ENCODE results near the gene EPAS1. TPM values are rescaled to one million over a fixed set of nuclear protein-coding genes. Genes with fewer than 3 reads are reported as not detected.

The EPAS1 gene
- total and polyA plus RNA-seq, 2 of the 13 experiments (the other 11 are each of a cell fraction or from before 2014, with no cell fraction given), result 47.1 to 182 TPM

GRCh38 chr2:46298522-46299353 lies 1.5 kb downstream of the EPAS1 start (continued):
- TF ChIP-seq FIP1L1 (IDR thresholded peaks at IDR 0.05; ENCODE audit: borderline replicate concordance, insufficient read depth, low read depth, low read length), result no peak
- no peak for TF ChIP-seq ZNF530 (CRISPR knock-in tag; IDR thresholded peaks at IDR 0.05; ENCODE audit: low read depth)
- TF ChIP-seq ZNF44 (CRISPR knock-in tag; IDR thresholded peaks at IDR 0.05), result no peak
- peak; percentile 40; the same call in 1 of the 2 replicates for TF ChIP-seq FOXJ3 (CRISPR knock-in tag; IDR thresholded peaks at IDR 0.05; ENCODE audit: borderline replicate concordance)
- peak; percentile 39; the same call in 1 of the 2 replicates for TF ChIP-seq ZFP90 (CRISPR knock-in tag; IDR thresholded peaks at IDR 0.05; ENCODE audit: borderline replicate concordance)
- no peak for TF ChIP-seq AKNA (CRISPR knock-in tag; IDR thresholded peaks at IDR 0.05; ENCODE audit: borderline replicate concordance)
- no peak for TF ChIP-seq CEBPZ (IDR thresholded peaks at IDR 0.05; ENCODE audit: low read length)
- no peak; the same call in 1 of the 2 replicates for TF ChIP-seq ZNF510 (CRISPR knock-in tag; IDR thresholded peaks at IDR 0.05; ENCODE audit: low read depth)
- TF ChIP-seq ZNF3 (CRISPR knock-in tag; IDR thresholded peaks at IDR 0.05), result no peak
- TF ChIP-seq PLSCR1 (CRISPR knock-in tag; IDR thresholded peaks at IDR 0.05; ENCODE audit: borderline replicate concordance), result no peak
- TF ChIP-seq ZNF576 (CRISPR knock-in tag; IDR thresholded peaks at IDR 0.05), result no peak
- no peak for TF ChIP-seq RFX5 (IDR thresholded peaks at IDR 0.05; ENCODE audit: low read depth, low read length)
- no peak for TF ChIP-seq ZNF24 (IDR thresholded peaks at IDR 0.05)
- no peak; the same call in 1 of the 2 replicates for TF ChIP-seq MAF1 (CRISPR knock-in tag; IDR thresholded peaks at IDR 0.05; ENCODE audit: borderline replicate concordance)
- no peak for TF ChIP-seq ZXDC (CRISPR knock-in tag; IDR thresholded peaks at IDR 0.05)
